ENCODE data around the gene RUNX2. TPM values are rescaled to one million over a fixed set of nuclear protein-coding genes. Genes with fewer than 3 reads are reported as not detected.
A peak's percentile ranks its signal among the peaks of the same experiment; 100 is the strongest.

Gene RUNX2
- total RNA-seq, 3 donors from 2014 or later: 2.7 to 7.3 (median 7.2) TPM

DNA sequence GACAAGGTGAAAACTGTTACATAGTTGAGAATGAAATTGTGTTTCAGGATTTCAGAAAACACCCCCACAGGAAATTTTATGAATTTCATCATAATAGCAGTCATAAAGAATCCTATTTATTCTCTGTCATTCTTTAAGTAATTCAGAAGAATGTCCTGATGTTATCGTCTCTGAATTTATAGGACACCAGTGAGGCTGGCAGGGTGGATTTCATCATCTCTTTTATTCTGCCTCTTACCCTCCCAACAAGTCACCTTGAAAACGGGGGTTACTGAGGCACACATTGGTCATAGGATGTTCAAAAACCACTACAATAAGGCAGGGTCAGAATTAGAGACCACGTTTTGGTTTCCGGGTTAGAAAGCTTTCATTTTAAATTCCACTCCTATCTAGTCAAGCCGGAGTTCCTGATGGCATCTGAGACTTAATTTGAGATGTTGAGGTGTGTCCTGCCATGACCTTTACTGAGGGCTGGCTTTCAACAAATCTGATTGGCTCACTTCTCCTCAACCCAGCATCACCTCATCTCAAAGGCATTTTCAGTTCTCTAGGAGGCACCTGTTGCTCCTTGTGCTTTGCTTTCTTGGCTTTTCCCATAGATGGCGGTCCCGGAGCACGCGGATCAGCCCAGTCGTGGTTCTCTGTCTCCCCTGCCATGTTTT lies 280.3 kb downstream of the RUNX2 start:
- Histone ChIP-seq H3K9me3 (no peaks in the 10 kb centered on the region), H3K4me3 (no peak overlapping the region), H3K36me3 (no peaks in the 10 kb centered on the region), H3K27ac (peak overlapping the region; percentile 30 to 76), H3K27me3 (no peaks in the 10 kb centered on the region), H3K4me1 (peaks cover 0 to 4% of the 10 kb centered on the region in 2 donors)
- DNase-seq (ENCODE audit: low spot score in 2 of 2): peak in 1 of 2 donors; percentile 35
- intact Hi-C loops (cut with DNase I; ENCODE audit: low total_unique reads): no loop called here
- TF ChIP-seq POLR2A (IDR thresholded peaks at IDR 0.05): no peak
- no peak for TF ChIP-seq POLR2AphosphoS5 (IDR thresholded peaks at IDR 0.05)
- TF ChIP-seq, protein P1, sequence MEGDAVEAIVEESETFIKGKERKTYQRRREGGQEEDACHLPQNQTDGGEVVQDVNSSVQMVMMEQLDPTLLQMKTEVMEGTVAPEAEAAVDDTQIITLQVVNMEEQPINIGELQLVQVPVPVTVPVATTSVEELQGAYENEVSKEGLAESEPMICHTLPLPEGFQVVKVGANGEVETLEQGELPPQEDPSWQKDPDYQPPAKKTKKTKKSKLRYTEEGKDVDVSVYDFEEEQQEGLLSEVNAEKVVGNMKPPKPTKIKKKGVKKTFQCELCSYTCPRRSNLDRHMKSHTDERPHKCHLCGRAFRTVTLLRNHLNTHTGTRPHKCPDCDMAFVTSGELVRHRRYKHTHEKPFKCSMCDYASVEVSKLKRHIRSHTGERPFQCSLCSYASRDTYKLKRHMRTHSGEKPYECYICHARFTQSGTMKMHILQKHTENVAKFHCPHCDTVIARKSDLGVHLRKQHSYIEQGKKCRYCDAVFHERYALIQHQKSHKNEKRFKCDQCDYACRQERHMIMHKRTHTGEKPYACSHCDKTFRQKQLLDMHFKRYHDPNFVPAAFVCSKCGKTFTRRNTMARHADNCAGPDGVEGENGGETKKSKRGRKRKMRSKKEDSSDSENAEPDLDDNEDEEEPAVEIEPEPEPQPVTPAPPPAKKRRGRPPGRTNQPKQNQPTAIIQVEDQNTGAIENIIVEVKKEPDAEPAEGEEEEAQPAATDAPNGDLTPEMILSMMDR (IDR thresholded peaks at IDR 0.05): no peak

DNA sequence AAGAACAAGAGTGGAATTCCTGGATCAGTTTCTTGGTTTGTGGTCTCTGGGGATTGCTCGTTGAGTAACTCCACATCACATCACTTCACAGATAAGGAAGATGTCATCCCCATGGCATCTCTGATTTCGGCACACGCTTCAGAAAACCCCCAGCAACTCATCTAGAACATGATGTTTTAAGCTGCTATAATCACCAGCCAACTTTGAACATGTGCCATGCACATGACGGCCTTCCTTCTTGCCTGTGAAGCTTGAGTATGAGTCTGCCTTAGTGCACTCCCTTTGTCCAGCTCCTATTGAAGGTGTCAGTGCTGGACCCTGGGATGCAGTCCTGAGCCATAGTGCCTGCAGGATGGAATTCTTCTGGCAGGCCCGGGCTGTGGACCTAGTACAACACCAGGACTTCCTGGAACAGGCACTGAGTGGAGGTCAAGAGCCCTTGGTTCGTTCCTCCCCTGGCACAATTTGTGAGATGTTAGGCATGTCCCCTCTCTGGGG lies 281.1 kb downstream of the RUNX2 start:
- Histone ChIP-seq H3K4me3 (no peak overlapping the region), H3K27ac (peak overlapping the region; percentile 46 to 76), H3K9me3 (no peaks in the 10 kb centered on the region), H3K27me3 (no peaks in the 10 kb centered on the region), H3K4me1 (peaks cover 0 to 4% of the 10 kb centered on the region in 2 donors), H3K36me3 (no peaks in the 10 kb centered on the region)
- no peak for DNase-seq (ENCODE audit: low spot score in 2 of 2)
- intact Hi-C loops (cut with DNase I; ENCODE audit: low total_unique reads): no loop called here
- peak in 1 of 3 donors; percentile 16 for TF ChIP-seq POLR2AphosphoS5 (IDR thresholded peaks at IDR 0.05)
- TF ChIP-seq, protein P1 (IDR thresholded peaks at IDR 0.05): no peak

DNA sequence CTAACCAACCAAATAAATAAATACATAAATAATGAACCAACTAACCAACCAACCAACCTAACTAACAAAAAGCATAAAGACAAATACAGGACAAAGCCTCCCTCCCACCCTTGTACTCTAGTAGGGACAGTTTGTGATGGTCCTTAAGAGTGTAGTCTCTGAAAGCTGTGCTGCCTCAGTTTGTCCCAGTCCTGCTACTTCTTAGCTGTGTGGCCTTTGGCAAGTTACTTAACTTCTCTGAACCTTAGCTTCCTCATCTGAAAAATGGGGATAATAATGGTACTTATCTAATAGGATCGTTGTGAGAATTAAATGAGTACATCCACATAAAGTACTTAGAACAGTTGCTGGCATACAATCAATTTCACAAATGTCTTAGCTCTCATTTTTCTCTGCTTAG lies 282.2 kb downstream of the RUNX2 start:
- Histone ChIP-seq H3K4me3 (no peak overlapping the region), H3K9me3 (no peaks in the 10 kb centered on the region), H3K27ac (peak overlapping the region; percentile 46 to 76), H3K27me3 (no peaks in the 10 kb centered on the region), H3K4me1 (peaks cover 0 to 4% of the 10 kb centered on the region in 2 donors), H3K36me3 (no peaks in the 10 kb centered on the region)
- no peak for DNase-seq (ENCODE audit: low spot score in 2 of 2)
- intact Hi-C loops (cut with DNase I; ENCODE audit: low total_unique reads): no loop called here
- no peak for TF ChIP-seq POLR2AphosphoS5 (IDR thresholded peaks at IDR 0.05)
- TF ChIP-seq, protein P1 (IDR thresholded peaks at IDR 0.05): no peak
- no peak for TF ChIP-seq POLR2A (IDR thresholded peaks at IDR 0.05)

DNA sequence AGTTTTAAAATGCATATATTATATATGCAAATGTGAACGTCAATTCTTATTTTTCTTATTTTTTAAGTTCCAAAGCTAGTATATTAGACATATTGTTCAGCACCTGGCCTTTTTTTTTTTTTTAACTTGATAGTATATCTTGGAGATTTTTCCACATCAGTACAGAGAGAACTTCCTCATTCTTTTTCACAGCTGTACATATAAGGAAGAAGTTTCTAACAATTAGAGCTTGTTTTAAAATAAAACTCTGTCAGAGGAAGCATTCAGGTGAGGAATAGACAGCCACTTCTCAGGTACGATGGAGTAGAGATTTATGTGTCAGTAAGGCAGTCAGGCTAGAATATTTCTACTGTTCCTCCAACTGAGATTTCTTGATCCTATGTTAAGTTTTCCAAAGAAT lies 282.7 kb downstream of the RUNX2 start:
- no peak overlapping the region for H3K4me3 ChIP-seq
- intact Hi-C loops (cut with DNase I; ENCODE audit: low total_unique reads): no loop called here

DNA sequence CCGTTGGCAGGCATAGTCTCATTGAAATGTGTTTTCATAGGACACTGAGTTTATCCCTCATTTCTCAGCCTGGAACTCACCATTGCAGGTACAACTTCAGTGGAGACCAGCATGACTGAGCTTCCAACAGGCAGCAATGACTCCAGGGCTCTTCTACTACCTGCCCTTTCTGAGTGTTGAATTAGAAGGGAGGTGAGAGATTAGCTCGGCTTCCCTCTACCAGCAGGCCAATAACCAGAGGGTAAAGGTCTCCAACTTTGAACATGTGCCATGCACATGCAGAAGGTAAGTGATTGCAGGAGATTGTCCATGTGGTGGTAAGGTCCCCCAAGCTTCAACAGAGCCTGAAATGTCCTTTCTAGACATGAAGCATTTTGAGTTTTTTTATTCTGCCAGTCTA lies 283.4 kb downstream of the RUNX2 start:
- no peak for DNase-seq (ENCODE audit: low spot score in 2 of 2)
- Histone ChIP-seq H3K9me3 (no peaks in the 10 kb centered on the region), H3K36me3 (no peaks in the 10 kb centered on the region), H3K4me3 (no peak overlapping the region), H3K27me3 (no peaks in the 10 kb centered on the region), H3K4me1 (peaks cover 0 to 4% of the 10 kb centered on the region in 2 donors), H3K27ac (peak overlapping the region; percentile 20 to 76)
- no peak for TF ChIP-seq POLR2A (IDR thresholded peaks at IDR 0.05)
- TF ChIP-seq, protein P1 (IDR thresholded peaks at IDR 0.05): no peak
- intact Hi-C loops (cut with DNase I; ENCODE audit: low total_unique reads): no loop called here

More for the DNA sequence above, 282.7 kb downstream of the RUNX2 start:
- no peak for DNase-seq (ENCODE audit: low spot score in 2 of 2)
- TF ChIP-seq, protein P1 (IDR thresholded peaks at IDR 0.05): no peak
- TF ChIP-seq POLR2A (IDR thresholded peaks at IDR 0.05) (no peak), POLR2AphosphoS5 (IDR thresholded peaks at IDR 0.05) (no peak)
- no peaks in the 10 kb centered on the region for H3K9me3 ChIP-seq
- H3K27me3 ChIP-seq: no peaks in the 10 kb centered on the region
- peaks cover 0 to 4% of the 10 kb centered on the region in 2 donors for H3K4me1 ChIP-seq
- H3K27ac ChIP-seq: peak overlapping the region; percentile 20 to 76
- H3K36me3 ChIP-seq: no peaks in the 10 kb centered on the region

All from breast epithelium (tissue), 4 donors.